Skeletal muscle satellite cell (primary cell): ENCODE data around the gene ASL.
"Not testable (repeated sequence)": the region's sequence is repeated elsewhere in the genome, so short reads cannot be mapped to it uniquely, and the experiment has no call there.

ENCODE experiments used
- H3K27me3 ChIP-seq: 2 replicates; pipeline ENCODE4 v1.7.0; 2013; ENCODE audit warnings: low read length; ENCODE audit not compliant: control insufficient read depth, insufficient read depth
- H3K36me3 ChIP-seq: 2 replicates; pipeline ENCODE4 v1.7.0; 2013; ENCODE audit warnings: mild to moderate bottlenecking, control low read depth, low read length; ENCODE audit not compliant: insufficient read depth
- H3K4me1 ChIP-seq: 2 replicates; pipeline ENCODE4 v1.7.0; 2013; ENCODE audit warnings: low read length; ENCODE audit not compliant: control insufficient read depth, insufficient read depth
- H3K4me2 ChIP-seq: 2 replicates; pipeline ENCODE4 v1.7.0; 2013; ENCODE audit warnings: mild to moderate bottlenecking, low read length
- H3K4me3 ChIP-seq: 2 replicates; pipeline ENCODE4 v1.7.0; 2013; ENCODE audit warnings: low read length
- H3K9ac ChIP-seq: 2 replicates; pipeline ENCODE4 v1.7.0; 2013; ENCODE audit warnings: mild to moderate bottlenecking, low read depth, low read length, moderate library complexity
- H3K9me3 ChIP-seq: replicated peaks from 2 replicates; pipeline ENCODE4 v1.7.0; 2013; ENCODE audit warnings: mild to moderate bottlenecking, control low read depth, low read length

Gene ASL

GRCh38 chr7:66103994-66104393 is 28.4 kb downstream of the ASL start:
- not testable (repeated sequence) for H3K36me3 ChIP-seq, H3K9me3 ChIP-seq, H3K4me2 ChIP-seq, H3K9ac ChIP-seq, H3K4me3 ChIP-seq, H3K27me3 ChIP-seq
- H3K4me1 ChIP-seq = peaks cover 24% of the 10 kb centered on the region

GRCh38 chr7:66105263-66105748 is 29.7 kb downstream of the ASL start:
- no peaks in the 10 kb centered on the region for H3K36me3 ChIP-seq
- no peak overlapping the region for H3K4me2 ChIP-seq
- H3K9ac ChIP-seq = no peak overlapping the region
- H3K4me3 ChIP-seq = no peak overlapping the region
- H3K9me3 ChIP-seq = no peaks in the 10 kb centered on the region
- peaks cover 20% of the 10 kb centered on the region for H3K4me1 ChIP-seq
- H3K27me3 ChIP-seq = no peaks in the 10 kb centered on the region

- not testable (repeated sequence) for H3K36me3 ChIP-seq, H3K4me3 ChIP-seq, H3K9ac ChIP-seq, H3K4me2 ChIP-seq, H3K9me3 ChIP-seq, H3K27me3 ChIP-seq
- peaks cover 31% of the 10 kb centered on the region for H3K4me1 ChIP-seq
These were observed 32.8 kb downstream of the ASL start for GRCh38 chr7:66108410-66108809.

GRCh38 chr7:66110856-66111255 is 35.2 kb downstream of the ASL start:
- Histone ChIP-seq H3K4me3 (no peak overlapping the region), H3K9me3 (no peaks in the 10 kb centered on the region), H3K4me2 (peak overlapping the region; percentile 58), H3K9ac (peak overlapping the region; percentile 42), H3K36me3 (peaks cover under 1% of the 10 kb centered on the region), H3K27me3 (no peaks in the 10 kb centered on the region), H3K4me1 (peaks cover 35% of the 10 kb centered on the region)

GRCh38 chr7:66114743-66115649 is 39.4 kb downstream of the ASL start, which contains the start of gene CRCP:
Gene CRCP, plus strand, starts transcription at chr7:66114847. Its CDS starts 116 bp downstream, at chr7:66114963.
- Histone ChIP-seq H3K9ac (peak within 1 kb of the TSS; percentile 96), H3K4me1 (peaks cover 32% of the 10 kb centered on the region), H3K9me3 (no peaks in the 10 kb centered on the region), H3K27me3 (no peaks in the 10 kb centered on the region), H3K36me3 (peaks cover 17% of the 10 kb centered on the region), H3K4me3 (peak within 1 kb of the TSS; percentile 94), H3K4me2 (peak within 1 kb of the TSS; percentile 83)

- Histone ChIP-seq H3K4me2 (peak overlapping the region; percentile 42), H3K36me3 (peaks cover 17% of the 10 kb centered on the region), H3K4me1 (peaks cover 15% of the 10 kb centered on the region)
- H3K27me3 ChIP-seq, H3K4me3 ChIP-seq, H3K9ac ChIP-seq, H3K9me3 ChIP-seq: not testable (repeated sequence)
These were observed 41.2 kb downstream of the ASL start for GRCh38 chr7:66116680-66117420.

- Histone ChIP-seq H3K27me3 (no peaks in the 10 kb centered on the region), H3K9me3 (no peaks in the 10 kb centered on the region), H3K4me1 (peaks cover 15% of the 10 kb centered on the region), H3K4me3 (no peak overlapping the region), H3K4me2 (no peak overlapping the region), H3K36me3 (peaks cover 17% of the 10 kb centered on the region), H3K9ac (no peak overlapping the region)
These were observed 43.0 kb downstream of the ASL start for GRCh38 chr7:66118603-66119002.

GRCh38 chr7:66119245-66119850 is 43.7 kb downstream of the ASL start:
- Histone ChIP-seq H3K27me3 (no peaks in the 10 kb centered on the region), H3K9me3 (no peaks in the 10 kb centered on the region), H3K36me3 (peaks cover 17% of the 10 kb centered on the region), H3K4me2 (no peak overlapping the region), H3K4me1 (peaks cover 11% of the 10 kb centered on the region), H3K4me3 (no peak overlapping the region), H3K9ac (no peak overlapping the region)

GRCh38 chr7:66123175-66123528 is 47.5 kb downstream of the ASL start:
- Histone ChIP-seq H3K27me3 (no peaks in the 10 kb centered on the region), H3K9ac (no peak overlapping the region), H3K4me1 (peaks cover 13% of the 10 kb centered on the region), H3K9me3 (no peaks in the 10 kb centered on the region), H3K4me2 (no peak overlapping the region), H3K36me3 (peaks cover 7% of the 10 kb centered on the region), H3K4me3 (no peak overlapping the region)

GRCh38 chr7:66124569-66124861 is 48.9 kb downstream of the ASL start:
- H3K4me2 ChIP-seq, H3K36me3 ChIP-seq, H3K27me3 ChIP-seq, H3K9me3 ChIP-seq, H3K4me3 ChIP-seq, H3K9ac ChIP-seq: not testable (repeated sequence)
- peaks cover 13% of the 10 kb centered on the region for H3K4me1 ChIP-seq

- no peaks in the 10 kb centered on the region for H3K27me3 ChIP-seq
- H3K9ac ChIP-seq = no peak overlapping the region
- H3K4me2 ChIP-seq = no peak overlapping the region
- no peaks in the 10 kb centered on the region for H3K9me3 ChIP-seq
- H3K4me3 ChIP-seq = no peak overlapping the region
- H3K4me1 ChIP-seq = peaks cover 13% of the 10 kb centered on the region
- H3K36me3 ChIP-seq = peaks cover 2% of the 10 kb centered on the region
These were observed 49.6 kb downstream of the ASL start for GRCh38 chr7:66125052-66125694.
